B cell (primary cell): Measurements from ENCODE around the gene KRTAP4-11. TPM values are rescaled to one million over a fixed set of nuclear protein-coding genes. Genes with fewer than 3 reads are reported as not detected.
"Not testable (repeated sequence)": the region's sequence is repeated elsewhere in the genome, so short reads cannot be mapped to it uniquely, and the experiment has no call there.

Experiments
- ATAC-seq: fragments of 200-7000 bp; cut with Tn5 transposase; one replicate; pipeline ENCODE4 v1.10.0; 2021; ENCODE audit warnings: low read depth, mild to moderate bottlenecking, moderate number of reproducible peaks, moderate library complexity
- CTCF ChIA-PET: fragments of 350-600 bp; sonication (Branson Sonifier 250); formaldehyde crosslinking; loops from one replicate; lab custom pipeline; 2021; ENCODE audit warnings: antibody characterized with exemption, inconsistent platforms; lab: Charles Lee
- POLR2A ChIA-PET: fragments of 350-600 bp; sonication (Branson Sonifier 250); formaldehyde crosslinking; loops from one replicate; lab custom pipeline; 2021; ENCODE audit warnings: antibody characterized with exemption; lab: Charles Lee
- DNase-seq: peaks from one replicate; pipeline ENCODE4 v3.0.0; 2013
- H2AFZ ChIP-seq: 2 replicates; pipeline ENCODE4 v1.6.1; 2012; ENCODE audit warnings: mild to moderate bottlenecking, low read depth, low read length; ENCODE audit not compliant: insufficient read depth, poor library complexity, severe bottlenecking
- H3K27ac ChIP-seq, 2 donors: 1 replicate in 1 of 2; 2 replicates in 1 of 2; pipeline ENCODE4 v1.5.1; 2012 to 2013; ENCODE audit warnings: low read length in 2 of 2, mild to moderate bottlenecking in 2 of 2, moderate library complexity in 1 of 2
- H3K27me3 ChIP-seq, 4 experiments: fragments of 200-600 bp in 1 of 4; sonication (generic) in 1 of 4; replicated peaks in 1 of 4; 1 replicate in 2 of 4; 2 replicates in 2 of 4; pipeline versions ENCODE4 v1.6.1 to v1.7.0; 2013 to 2016; ENCODE audit warnings: low read length in 3 of 4, mild to moderate bottlenecking in 2 of 4, mixed read lengths in 1 of 4, moderate library complexity in 1 of 4; ENCODE audit not compliant: insufficient read depth in 4 of 4, control insufficient read depth in 3 of 4; ENCODE audit errors: control extremely low read depth in 1 of 4
- H3K36me3 ChIP-seq, 2 experiments: replicated peaks in 1 of 2; 1 replicate in 1 of 2; 2 replicates in 1 of 2; pipeline versions ENCODE4 v1.6.1 to v1.7.1; 2013; ENCODE audit warnings: low read length in 1 of 2; ENCODE audit not compliant: insufficient read depth in 2 of 2, control insufficient read depth in 1 of 2; ENCODE audit errors: control extremely low read depth in 1 of 2, extremely low read depth in 1 of 2
- H3K4me1 ChIP-seq, 2 donors: fragments of 200-600 bp in 1 of 2; sonication (generic) in 1 of 2; 1 replicate in 1 of 2; 2 replicates in 1 of 2; pipeline versions ENCODE4 v1.5.1 to v1.6.1; 2013 to 2017; ENCODE audit warnings: low read length in 2 of 2; ENCODE audit not compliant: control insufficient read depth in 2 of 2, insufficient read depth in 2 of 2
- H3K4me2 ChIP-seq: replicated peaks from 2 replicates; pipeline ENCODE3; 2012; ENCODE audit warnings: mild to moderate bottlenecking, low read depth, low read length; ENCODE audit not compliant: poor library complexity, severe bottlenecking
- H3K4me3 ChIP-seq, 5 experiments: fragments of 200-600 bp in 1 of 5; sonication (generic) in 1 of 5; 1 replicate in 3 of 5; 2 replicates in 2 of 5; pipeline versions ENCODE4 v1.5.1 to v1.7.0; 2011 to 2016; ENCODE audit warnings: low read length in 4 of 5, mild to moderate bottlenecking in 4 of 5, low read depth in 2 of 5, control low read depth in 1 of 5, moderate library complexity in 1 of 5; ENCODE audit not compliant: insufficient read depth in 1 of 5; ENCODE audit errors: control extremely low read depth in 1 of 5, extremely low read depth in 1 of 5
- H3K79me2 ChIP-seq: fragments of 200-600 bp; sonication (generic); one replicate; pipeline ENCODE4 v1.6.0; 2016; ENCODE audit warnings: low read length; ENCODE audit not compliant: control insufficient read depth, insufficient read depth
- H3K9ac ChIP-seq: fragments of 200-600 bp; sonication (generic); 2 replicates; pipeline ENCODE4 v1.6.1; 2017; ENCODE audit warnings: mild to moderate bottlenecking, low read length, moderate library complexity
- H3K9me3 ChIP-seq, 3 donors: one replicate each; pipeline versions ENCODE4 v1.6.1 to v1.7.1; 2013; ENCODE audit warnings: low read length in 2 of 3; ENCODE audit not compliant: control insufficient read depth in 2 of 3, insufficient read depth in 1 of 3; ENCODE audit errors: control extremely low read depth in 1 of 3
- H4K20me1 ChIP-seq: 2 replicates; pipeline ENCODE4 v1.6.0; 2012; ENCODE audit warnings: mild to moderate bottlenecking, low read length; ENCODE audit not compliant: insufficient read depth, control insufficient read depth, poor library complexity, severe bottlenecking
- H3K27ac Mint-ChIP-seq: one replicate; pipeline ENCODE4 v1.8.0; 2021; ENCODE audit warnings: mixed read lengths
- H3K27me3 Mint-ChIP-seq: one replicate; pipeline ENCODE4 v1.8.0; 2021; ENCODE audit warnings: mixed read lengths
- H3K4me1 Mint-ChIP-seq: one replicate; pipeline ENCODE4 v1.8.0; 2021; ENCODE audit warnings: mixed read lengths
- H3K4me3 Mint-ChIP-seq: one replicate; pipeline ENCODE4 v1.8.0; 2021; ENCODE audit warnings: mixed read lengths
- H3K9me3 Mint-ChIP-seq: one replicate; pipeline ENCODE4 v1.8.0; 2022; ENCODE audit warnings: mixed read lengths; ENCODE audit not compliant: insufficient read depth
- EZH2 ChIP-seq: IDR thresholded peaks from 2 replicates; pipeline ENCODE4 v1.6.1; 2012; ENCODE audit warnings: borderline replicate concordance, low read depth, mild to moderate bottlenecking, moderate library complexity, low read length; ENCODE audit not compliant: insufficient read depth, poor library complexity, severe bottlenecking
- WGBS: methylation state at CpG from one replicate; pipeline ENCODE4 v1.1.5; 2013; ENCODE audit warnings: missing lambda C conversion rate; ENCODE audit not compliant: insufficient coverage; 5-methylcytosine and 5-hydroxymethylcytosine counted together
- intact Hi-C: fragments of 100-400 bp; cut with micrococcal nuclease; formaldehyde crosslinking; loops from one replicate; pipeline ENCODE4 v1.10.0; 2022
- polyA plus RNA-seq: library from polyadenylated mRNA; depleted of rRNA; stranded (reverse); fragments of >200 nt; gene quantifications from 2 replicates; pipeline ENCODE4 v1.2.3, GENCODE V29; 2012
- total RNA-seq, 2 donors: library from RNA; stranded (reverse); fragments of 120-200 nt in 1 of 2; gene quantifications; 1 replicate in 1 of 2; 2 replicates in 1 of 2; pipeline versions ENCODE4 v1.2.3 to v1.2.4, GENCODE V29; 2013 to 2022
- TF ChIP-seq, protein P1 (sequence below): fragments of 200-600 bp; IDR thresholded peaks from one replicate; pipeline ENCODE4 v1.8.0; 2022; ENCODE audit warnings: antibody characterized with exemption, mild to moderate bottlenecking

The KRTAP4-11 gene
- total and polyA plus RNA-seq, 2 donors (not counting 1 experiment from before 2014, with no cell fraction given): not detected

DNA sequence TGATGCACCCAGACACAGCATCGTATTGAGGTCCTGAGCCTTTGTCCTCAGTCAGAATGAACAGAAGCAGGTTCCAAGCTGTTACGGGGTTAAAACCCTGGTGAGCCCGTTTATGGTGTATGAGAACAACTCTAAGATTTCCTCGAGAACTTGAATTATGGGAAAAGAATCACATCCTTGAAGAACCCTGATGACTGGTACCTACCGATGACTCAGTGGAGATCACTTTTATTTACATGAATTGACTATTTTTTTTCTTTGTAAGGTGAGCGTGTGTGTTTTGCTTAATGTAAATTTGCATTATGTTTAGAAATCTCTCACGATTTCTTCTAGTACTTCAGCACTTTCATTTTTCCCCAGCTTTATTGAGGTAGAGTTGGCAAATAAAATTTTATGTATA lies 45.7 kb upstream of the KRTAP4-11 start:
- Histone ChIP-seq H3K9me3 (peaks cover 0 to 6% (median 0%) of the 10 kb centered on the region in 3 donors), H3K79me2 (no peaks in the 10 kb centered on the region), H3K4me1 (no peaks in the 10 kb centered on the region), H4K20me1 (no peaks in the 10 kb centered on the region), H2AFZ (no peak overlapping the region), H3K36me3 (no peaks in the 10 kb centered on the region), H3K9ac (no peak overlapping the region), H3K27me3 (no peaks in the 10 kb centered on the region), H3K4me3 (no peak overlapping the region), H3K27ac (no peak overlapping the region), H3K4me2 (no peak overlapping the region)
- Mint-ChIP-seq H3K4me3 (no peak overlapping the region), H3K4me1 (no peaks in the 10 kb centered on the region), H3K27ac (no peak overlapping the region), H3K27me3 (peaks cover 22% of the 10 kb centered on the region), H3K9me3 (no peaks in the 10 kb centered on the region)
- DNase-seq (no peak), ATAC-seq (no peak)
- POLR2A ChIA-PET: no interaction called here
- intact Hi-C loops: no loop called here
- 95% methylated on average over 5 of the region's 7 CpGs for WGBS
- CTCF ChIA-PET: no interaction called here
- no peak for TF ChIP-seq EZH2

DNA sequence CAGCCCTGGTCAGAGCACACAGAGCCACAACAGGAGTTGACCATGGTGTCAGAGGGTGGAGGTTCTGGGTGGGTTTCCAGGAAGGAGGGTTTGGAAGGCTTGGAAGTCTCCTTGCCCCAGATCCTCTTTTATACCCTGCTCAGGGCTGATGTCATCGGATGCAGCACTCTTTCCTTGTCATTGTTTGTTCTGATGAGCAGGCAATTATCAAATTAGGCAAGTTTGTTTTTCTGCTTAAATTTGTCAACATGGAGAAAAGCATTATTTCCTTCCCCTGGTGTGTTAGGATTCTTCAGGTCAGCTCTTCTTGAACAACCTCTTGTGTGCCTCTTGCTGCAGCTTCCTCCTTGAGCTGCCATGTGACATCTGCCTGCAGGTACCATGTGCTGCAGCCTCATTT lies 42.5 kb upstream of the KRTAP4-11 start, which contains the start of gene KRTAP4-4:
Gene KRTAP4-4 (minus strand): TSS at position 101 of the 400 bp plus-strand sequence. CDS start 57 bp downstream, at position 44.
- H3K36me3 ChIP-seq: no peaks in the 10 kb centered on the region
- ChIA-PET CTCF (no interaction called here), POLR2A (no interaction called here)
- intact Hi-C loops: no loop called here
- H3K79me2 ChIP-seq: no peaks in the 10 kb centered on the region
- no peaks in the 10 kb centered on the region for H3K4me1 Mint-ChIP-seq
- no peak within 1 kb of the TSS for H3K4me3 Mint-ChIP-seq
- no peak within 1 kb of the TSS for H3K9ac ChIP-seq
- TF ChIP-seq EZH2: no peak
- TF ChIP-seq, protein P1, sequence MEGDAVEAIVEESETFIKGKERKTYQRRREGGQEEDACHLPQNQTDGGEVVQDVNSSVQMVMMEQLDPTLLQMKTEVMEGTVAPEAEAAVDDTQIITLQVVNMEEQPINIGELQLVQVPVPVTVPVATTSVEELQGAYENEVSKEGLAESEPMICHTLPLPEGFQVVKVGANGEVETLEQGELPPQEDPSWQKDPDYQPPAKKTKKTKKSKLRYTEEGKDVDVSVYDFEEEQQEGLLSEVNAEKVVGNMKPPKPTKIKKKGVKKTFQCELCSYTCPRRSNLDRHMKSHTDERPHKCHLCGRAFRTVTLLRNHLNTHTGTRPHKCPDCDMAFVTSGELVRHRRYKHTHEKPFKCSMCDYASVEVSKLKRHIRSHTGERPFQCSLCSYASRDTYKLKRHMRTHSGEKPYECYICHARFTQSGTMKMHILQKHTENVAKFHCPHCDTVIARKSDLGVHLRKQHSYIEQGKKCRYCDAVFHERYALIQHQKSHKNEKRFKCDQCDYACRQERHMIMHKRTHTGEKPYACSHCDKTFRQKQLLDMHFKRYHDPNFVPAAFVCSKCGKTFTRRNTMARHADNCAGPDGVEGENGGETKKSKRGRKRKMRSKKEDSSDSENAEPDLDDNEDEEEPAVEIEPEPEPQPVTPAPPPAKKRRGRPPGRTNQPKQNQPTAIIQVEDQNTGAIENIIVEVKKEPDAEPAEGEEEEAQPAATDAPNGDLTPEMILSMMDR: no peak
- no peaks in the 10 kb centered on the region for H3K9me3 Mint-ChIP-seq
- WGBS: no CpG with 5 or more reads among the region's 1 CpG
- H2AFZ ChIP-seq: no peak within 1 kb of the TSS
- H3K4me1 ChIP-seq: no peaks in the 10 kb centered on the region
- DNase-seq (no peak), ATAC-seq (no peak)
- peaks cover 0 to 8% (median 0%) of the 10 kb centered on the region in 4 experiments for H3K27me3 ChIP-seq
- H3K27ac Mint-ChIP-seq: no peak within 1 kb of the TSS
- H3K27ac ChIP-seq: no peak within 1 kb of the TSS
- peaks cover 37% of the 10 kb centered on the region for H3K27me3 Mint-ChIP-seq
- H3K4me2 ChIP-seq: no peak within 1 kb of the TSS
- no peaks in the 10 kb centered on the region for H3K9me3 ChIP-seq
- H4K20me1 ChIP-seq: no peaks in the 10 kb centered on the region
- H3K4me3 ChIP-seq: no peak within 1 kb of the TSS

DNA sequence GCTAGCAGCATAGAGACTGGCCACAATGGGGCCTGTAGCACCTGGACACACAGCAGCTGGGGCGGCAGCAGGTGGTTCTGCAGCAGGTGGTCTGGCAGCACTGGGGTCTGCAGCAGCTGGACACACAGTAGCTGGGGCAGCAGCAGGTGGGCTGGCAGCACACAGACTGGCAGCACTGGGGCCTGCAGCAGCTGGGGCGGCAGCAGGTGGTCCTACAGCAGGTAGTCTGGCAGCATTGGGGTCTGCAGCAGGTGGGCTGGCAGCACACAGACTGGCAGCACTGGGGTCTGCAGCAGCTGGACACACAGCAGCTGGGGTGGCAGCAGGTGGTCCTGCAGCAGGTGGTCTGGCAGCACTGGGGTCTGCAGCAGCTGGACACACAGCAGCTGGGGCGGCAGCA lies 42.0 kb upstream of the KRTAP4-11 start:
- H3K9me3 Mint-ChIP-seq, H3K4me1 ChIP-seq, H3K4me3 ChIP-seq, H3K4me2 ChIP-seq, DNase-seq, intact Hi-C loops, CTCF ChIA-PET, H3K9ac ChIP-seq, H3K4me1 Mint-ChIP-seq, H3K79me2 ChIP-seq, H3K27me3 ChIP-seq, H3K4me3 Mint-ChIP-seq, ATAC-seq, H3K9me3 ChIP-seq, POLR2A ChIA-PET, H3K27ac ChIP-seq, H3K36me3 ChIP-seq, H3K27ac Mint-ChIP-seq, H4K20me1 ChIP-seq, H2AFZ ChIP-seq: not testable (repeated sequence)
- 98% methylated on average over 3 of the region's 3 CpGs for WGBS
- peaks cover 37% of the 10 kb centered on the region for H3K27me3 Mint-ChIP-seq
